Ovary (tissue), 9 donors: ENCODE measurements around the gene MYO6. TPM values are rescaled to one million over a fixed set of nuclear protein-coding genes. Genes with fewer than 3 reads are reported as not detected.

Experiments used
- DNase-seq, 5 donors: peaks; one replicate each; pipeline ENCODE4 v3.0.0-alpha.2; 2019 to 2020
- H3K27ac ChIP-seq, 2 donors: fragments of 200-600 bp; one replicate each; pipeline versions ENCODE4 v1.5.1 to v1.8.0; 2019 to 2022
- H3K27me3 ChIP-seq: fragments of 200-600 bp; one replicate; pipeline ENCODE4 v1.8.0; 2022
- H3K36me3 ChIP-seq: fragments of 200-600 bp; sonication (generic); one replicate; pipeline ENCODE4 v1.5.1; 2019
- H3K4me1 ChIP-seq: one replicate; pipeline ENCODE4 v1.8.1; 2013; ENCODE audit warnings: mild to moderate bottlenecking, moderate library complexity; ENCODE audit not compliant: insufficient read depth
- H3K4me3 ChIP-seq: fragments of 200-600 bp; sonication (generic); one replicate; pipeline ENCODE4 v1.5.1; 2017
- H3K9me3 ChIP-seq, 2 donors: fragments of 200-600 bp in 1 of 2; sonication (generic) in 1 of 2; one replicate each; pipeline versions ENCODE4 v1.5.1 to v1.8.1; 2013 to 2019; ENCODE audit warnings: mild to moderate bottlenecking in 1 of 2, moderate library complexity in 1 of 2
- CTCF ChIP-seq, 3 donors: fragments of 450-650 bp in 2 of 3; fragments of 200-600 bp in 1 of 3; IDR thresholded peaks; one replicate each; pipeline versions ENCODE4 v1.5.1 to v1.8.0; 2016 to 2022; ENCODE audit warnings: antibody characterized with exemption in 3 of 3, mild to moderate bottlenecking in 1 of 3
- EP300 ChIP-seq: sonication (generic); formaldehyde crosslinking; IDR thresholded peaks from one replicate; pipeline ENCODE4 v1.6.1; 2017; ENCODE audit warnings: antibody characterized with exemption
- POLR2A ChIP-seq: fragments of 450-650 bp; IDR thresholded peaks from one replicate; pipeline ENCODE4 v1.6.1; 2017; ENCODE audit warnings: antibody characterized with exemption, mild to moderate bottlenecking, moderate library complexity
- WGBS, 3 donors: extraction: QIAGEN DNeasy Blood & Tissue Kit in 1 of 3; methylation state at CpG; one replicate each; pipeline versions ENCODE4 v1.1.5 to v1.1.7; 2013 to 2017; 5-methylcytosine and 5-hydroxymethylcytosine counted together
- intact Hi-C, 4 donors: fragments of 100-400 bp; cut with DNase I; formaldehyde crosslinking; loops; one replicate each; pipeline versions ENCODE4 v1.11.0 to v1.15.1; 2022 to 2023
- polyA plus RNA-seq, 2 donors: library from polyadenylated mRNA; stranded (reverse); fragments of 200-250 nt in 1 of 2; fragments of 350-450 nt in 1 of 2; fragmentation: Illumina TruSeq in 1 of 2; extraction: RNeasy Lipid Tissue Mini Kit (QIAGEN cat#74804) in 1 of 2; gene quantifications; one replicate each; pipeline ENCODE4 v1.2.3, GENCODE V29; 2013 to 2014
- total RNA-seq, 7 donors: library from RNA; depleted of rRNA in 2 of 7; stranded (reverse); fragments of >200 nt in 2 of 7; fragmentation: NEBNext Ultra II Directional in 3 of 7; extraction: Animal tissue kit (Norgen Biotek cat#: 25700) in 3 of 7; gene quantifications; one replicate each; pipeline versions ENCODE4 v1.1.0 to v1.2.4, GENCODE V29; 2016 to 2023
- donor health status: DM: no; HTN: no; CAD: no; lungs with moderate emphysema.
- donor health status: DM: no; HTN: no; CAD: no.
- donor health status: Bipolar disorder and iron deficiency.
- donor health status: DM: yes; HTN: yes; CAD: no.
- donor health status: DM: no; HTN: no; CAD: no.
- donor health status: DM: yes; HTN: yes; CAD: no.

MYO6 gene
- total and polyA plus RNA-seq, 9 donors = 4.4 to 20.8 (median 12.3) TPM

DNA sequence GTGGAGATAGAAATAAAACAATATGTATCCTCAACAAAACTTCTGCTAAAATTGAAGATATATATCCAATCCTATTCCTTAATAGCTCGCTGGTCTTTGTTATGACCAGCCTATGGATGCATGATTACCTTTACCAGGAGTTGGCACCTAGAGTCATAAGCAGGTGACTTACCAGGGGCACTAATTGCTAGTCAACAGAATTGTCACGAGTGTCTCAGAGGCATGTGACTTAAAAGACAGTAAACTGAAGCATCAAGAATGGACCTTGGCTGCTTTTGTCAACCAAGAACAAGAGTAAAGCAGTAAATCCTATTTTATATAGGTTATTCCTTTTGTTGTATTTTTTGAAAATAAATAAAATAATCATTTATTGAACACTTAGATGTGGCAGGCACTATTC, 115.4 kb downstream of the MYO6 start:
- 96 to 97% (median 96%) methylated on average over 2 of the region's 2 CpGs for whole genome bisulfite sequencing, 3 donors
- intact Hi-C loops = no loop called here

GRCh38 chr6:75870389-75870788, 121.3 kb downstream of the MYO6 start:
- DNase-seq = no peak
- 6 to 19% (median 8%) methylated on average over 1 of the region's 1 CpG for WGBS, 3 donors
- no peaks in the 10 kb centered on the region for H3K4me1 ChIP-seq
- H3K9me3 ChIP-seq = no peaks in the 10 kb centered on the region
- H3K27me3 ChIP-seq = no peaks in the 10 kb centered on the region
- H3K4me3 ChIP-seq = no peak overlapping the region
- intact Hi-C loops = no loop called here
- H3K36me3 ChIP-seq = no peaks in the 10 kb centered on the region
- no peak overlapping the region for H3K27ac ChIP-seq
- TF ChIP-seq EP300 (no peak), POLR2A (no peak), CTCF (IDR thresholded peaks at IDR 0.05) (no peak)

More for the DNA sequence above, 115.4 kb downstream of the MYO6 start:
- Histone ChIP-seq H3K9me3 (no peaks in the 10 kb centered on the region), H3K4me3 (no peak overlapping the region), H3K36me3 (no peaks in the 10 kb centered on the region), H3K27ac (no peak overlapping the region), H3K27me3 (no peaks in the 10 kb centered on the region), H3K4me1 (no peaks in the 10 kb centered on the region)
- DNase-seq = no peak
- TF ChIP-seq EP300 = no peak
- TF ChIP-seq CTCF (IDR thresholded peaks at IDR 0.05) = no peak
- TF ChIP-seq POLR2A = no peak

- Histone ChIP-seq H3K9me3 (no peaks in the 10 kb centered on the region), H3K36me3 (no peaks in the 10 kb centered on the region), H3K27ac (no peak overlapping the region), H3K4me3 (no peak overlapping the region), H3K4me1 (no peaks in the 10 kb centered on the region), H3K27me3 (no peaks in the 10 kb centered on the region)
- DNase-seq = no peak
- WGBS, 3 donors = 80 to 85% (median 82%) methylated on average over 2 of the region's 2 CpGs
- intact Hi-C loops = no loop called here
- TF ChIP-seq EP300 = no peak
- no peak for TF ChIP-seq CTCF (IDR thresholded peaks at IDR 0.05)
- no peak for TF ChIP-seq POLR2A
These were observed 125.2 kb downstream of the MYO6 start for GRCh38 chr6:75874224-75874623.

DNA sequence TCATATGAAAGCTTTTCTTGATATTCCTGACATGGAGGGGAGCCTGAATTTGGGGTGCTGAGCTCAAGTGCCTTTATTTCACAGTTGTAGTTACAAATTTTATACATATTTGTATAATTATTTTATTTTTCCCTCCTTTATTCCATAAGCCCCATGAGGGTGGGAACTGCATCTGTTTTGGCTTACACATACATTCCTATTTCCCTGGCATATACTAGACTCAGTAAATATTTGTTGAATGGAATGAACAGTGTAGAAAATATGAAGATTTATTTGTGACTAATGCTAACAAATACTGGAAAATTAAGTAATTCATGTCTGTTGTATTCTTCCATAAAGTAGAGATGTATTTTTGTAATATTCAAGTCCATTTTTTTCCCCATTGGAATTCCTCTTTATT, 127.1 kb downstream of the MYO6 start:
- DNase-seq = no peak
- TF ChIP-seq CTCF (IDR thresholded peaks at IDR 0.05) (no peak), POLR2A (no peak), EP300 (no peak)
- H3K9me3 ChIP-seq = no peaks in the 10 kb centered on the region
- H3K36me3 ChIP-seq = no peaks in the 10 kb centered on the region
- no peaks in the 10 kb centered on the region for H3K4me1 ChIP-seq
- no peak overlapping the region for H3K27ac ChIP-seq
- H3K4me3 ChIP-seq = no peak overlapping the region
- H3K27me3 ChIP-seq = no peaks in the 10 kb centered on the region
- intact Hi-C loops = no loop called here

- intact Hi-C loops = no loop called here
- Histone ChIP-seq H3K27me3 (no peaks in the 10 kb centered on the region), H3K4me1 (no peaks in the 10 kb centered on the region), H3K4me3 (no peak overlapping the region), H3K36me3 (no peaks in the 10 kb centered on the region), H3K27ac (no peak overlapping the region), H3K9me3 (no peaks in the 10 kb centered on the region)
- 88 to 94% (median 93%) methylated on average over 1 of the region's 1 CpG for WGBS, 3 donors
- no peak for TF ChIP-seq POLR2A
- no peak for TF ChIP-seq CTCF (IDR thresholded peaks at IDR 0.05)
- no peak for TF ChIP-seq EP300
- no peak for DNase-seq
These were observed 131.3 kb downstream of the MYO6 start for GRCh38 chr6:75880305-75880704.
